Parathyroid adenoma (tissue), 2 donors: ENCODE results near the gene HRH3.

Experiments
- H2AFZ ChIP-seq: fragments of 300-600 bp; sonication (generic); one replicate; pipeline ENCODE4 v1.7.0; 2017; ENCODE audit warnings: antibody characterized with exemption, mild to moderate bottlenecking
- H3K27ac ChIP-seq: fragments of 300-600 bp; sonication (generic); one replicate; pipeline ENCODE4 v1.7.0; 2017
- H3K27me3 ChIP-seq: fragments of 300-600 bp; sonication (generic); one replicate; pipeline ENCODE4 v1.7.0; 2017; ENCODE audit warnings: low read length; ENCODE audit not compliant: control insufficient read depth, insufficient read depth
- H3K36me3 ChIP-seq: fragments of 300-600 bp; sonication (generic); one replicate; pipeline ENCODE4 v1.7.0; 2017; ENCODE audit warnings: low read length; ENCODE audit not compliant: control insufficient read depth, insufficient read depth
- H3K4me1 ChIP-seq: fragments of 300-600 bp; sonication (generic); one replicate; pipeline ENCODE4 v1.7.0; 2017; ENCODE audit warnings: control low read depth
- H3K4me2 ChIP-seq: fragments of 300-600 bp; sonication (generic); one replicate; pipeline ENCODE4 v1.7.0; 2017; ENCODE audit warnings: low read length
- H3K4me3 ChIP-seq: fragments of 300-600 bp; sonication (generic); one replicate; pipeline ENCODE4 v1.7.0; 2017; ENCODE audit warnings: low read depth, low read length
- H3K79me2 ChIP-seq: fragments of 300-600 bp; sonication (generic); one replicate; pipeline ENCODE4 v1.7.0; 2017; ENCODE audit warnings: control low read depth
- H3K9ac ChIP-seq: fragments of 300-600 bp; sonication (generic); one replicate; pipeline ENCODE4 v1.7.0; 2017; ENCODE audit warnings: mild to moderate bottlenecking
- H3K9me3 ChIP-seq: fragments of 300-600 bp; sonication (generic); one replicate; pipeline ENCODE4 v1.7.0; 2017; ENCODE audit warnings: low read length; ENCODE audit not compliant: control insufficient read depth
- CTCF ChIP-seq: fragments of 300-600 bp; sonication (generic); IDR thresholded peaks from one replicate; pipeline ENCODE4 v1.7.0; 2017; ENCODE audit warnings: antibody characterized with exemption, mild to moderate bottlenecking
- donor health status: primary hyperparathyroidism.

Gene HRH3

GRCh38 chr20:62220666-62221568 lies 839 bp upstream of the HRH3 start:
- no peak overlapping the region for H3K4me3 ChIP-seq
- no peaks in the 10 kb centered on the region for H3K9me3 ChIP-seq
- H3K4me2 ChIP-seq: no peak overlapping the region
- no peaks in the 10 kb centered on the region for H3K27me3 ChIP-seq
- H3K79me2 ChIP-seq: no peaks in the 10 kb centered on the region
- no peaks in the 10 kb centered on the region for H3K4me1 ChIP-seq
- H3K9ac ChIP-seq: no peak overlapping the region
- no peak for TF ChIP-seq CTCF
- no peaks in the 10 kb centered on the region for H3K36me3 ChIP-seq
- H3K27ac ChIP-seq: no peak overlapping the region
- no peak overlapping the region for H2AFZ ChIP-seq

GRCh38 chr20:62219101-62219991 lies 732 bp downstream of the HRH3 start:
- Histone ChIP-seq H3K27ac (no peak overlapping the region), H3K9me3 (no peaks in the 10 kb centered on the region), H3K4me3 (no peak overlapping the region), H3K27me3 (no peaks in the 10 kb centered on the region), H3K4me2 (no peak overlapping the region), H3K79me2 (no peaks in the 10 kb centered on the region), H3K9ac (no peak overlapping the region), H2AFZ (no peak overlapping the region), H3K36me3 (no peaks in the 10 kb centered on the region), H3K4me1 (no peaks in the 10 kb centered on the region)
- TF ChIP-seq CTCF: no peak

GRCh38 chr20:62217913-62218773 lies 1.9 kb downstream of the HRH3 start:
- Histone ChIP-seq H3K27ac (no peak overlapping the region), H3K4me3 (no peak overlapping the region), H3K4me2 (no peak overlapping the region), H3K9ac (no peak overlapping the region), H3K27me3 (no peaks in the 10 kb centered on the region), H2AFZ (no peak overlapping the region), H3K9me3 (no peaks in the 10 kb centered on the region), H3K79me2 (no peaks in the 10 kb centered on the region), H3K36me3 (no peaks in the 10 kb centered on the region), H3K4me1 (no peaks in the 10 kb centered on the region)
- no peak for TF ChIP-seq CTCF

GRCh38 chr20:62216636-62217566 lies 3.2 kb downstream of the HRH3 start:
- no peaks in the 10 kb centered on the region for H3K27me3 ChIP-seq
- no peak for TF ChIP-seq CTCF
- H2AFZ ChIP-seq: no peak overlapping the region
- H3K27ac ChIP-seq: no peak overlapping the region
- no peak overlapping the region for H3K4me2 ChIP-seq
- no peaks in the 10 kb centered on the region for H3K9me3 ChIP-seq
- no peaks in the 10 kb centered on the region for H3K36me3 ChIP-seq
- no peak overlapping the region for H3K9ac ChIP-seq
- no peaks in the 10 kb centered on the region for H3K4me1 ChIP-seq
- no peaks in the 10 kb centered on the region for H3K79me2 ChIP-seq
- no peak overlapping the region for H3K4me3 ChIP-seq
